MCF 10A (cell line): ENCODE measurements around the gene C1orf35. TPM values are rescaled to one million over a fixed set of nuclear protein-coding genes. Genes with fewer than 3 reads are reported as not detected.
A peak's percentile ranks its signal among the peaks of the same experiment; 100 is the strongest.
"Not testable (repeated sequence)": the region's sequence is repeated elsewhere in the genome, so short reads cannot be mapped to it uniquely, and the experiment has no call there.

ENCODE experiments used
- BruUV-seq: library from RNA; stranded (reverse); fragments of 400-500 nt; replicated peaks from 2 replicates; lab custom pipeline; 2021; lab: Mats Ljungman, UMichigan
- CTCF ChIA-PET: fragments of 300-600 bp; sonication (Branson Sonifier 250); formaldehyde crosslinking; extraction: SDS; loops from one replicate; lab custom pipeline; 2021; ENCODE audit warnings: antibody characterized with exemption, inconsistent platforms; lab: Yijun Ruan, JAX
- POLR2A ChIA-PET: fragments of 300-600, 350-650 bp; sonication (Branson Sonifier 250); formaldehyde crosslinking; extraction: SDS; loops from one replicate; lab custom pipeline; 2020; ENCODE audit warnings: antibody characterized with exemption, inconsistent platforms; lab: Yijun Ruan, JAX
- DNase-seq: peaks from one replicate; pipeline ENCODE4 v3.0.0-alpha.2; 2018; ENCODE audit not compliant: unreplicated experiment
- H3K27ac Mint-ChIP-seq: one replicate; pipeline ENCODE4 v1.8.0; 2022; ENCODE audit warnings: mild to moderate bottlenecking, low read depth, mixed read lengths; ENCODE audit not compliant: unreplicated experiment
- H3K27me3 Mint-ChIP-seq: one replicate; pipeline ENCODE4 v1.8.0; 2022; ENCODE audit warnings: mixed read lengths; ENCODE audit not compliant: insufficient read depth, unreplicated experiment
- H3K36me3 Mint-ChIP-seq: one replicate; pipeline ENCODE4 v1.8.0; 2022; ENCODE audit warnings: mild to moderate bottlenecking, moderate library complexity, mixed read lengths; ENCODE audit not compliant: insufficient read depth, unreplicated experiment
- H3K4me1 Mint-ChIP-seq: one replicate; pipeline ENCODE4 v1.8.0; 2022; ENCODE audit warnings: mixed read lengths; ENCODE audit not compliant: insufficient read depth, unreplicated experiment
- H3K4me3 Mint-ChIP-seq: one replicate; pipeline ENCODE4 v1.8.0; 2022; ENCODE audit warnings: mild to moderate bottlenecking, moderate library complexity, mixed read lengths; ENCODE audit not compliant: unreplicated experiment
- H3K9me3 Mint-ChIP-seq: one replicate; pipeline ENCODE4 v1.8.0; 2022; ENCODE audit warnings: mixed read lengths; ENCODE audit not compliant: unreplicated experiment
- CTCF ChIP-seq: fragments of 200-600 bp; IDR thresholded peaks from one replicate; pipeline ENCODE4 v1.8.0; 2022; ENCODE audit warnings: antibody characterized with exemption, mild to moderate bottlenecking; ENCODE audit not compliant: unreplicated experiment
- intact Hi-C: fragments of 100-400 bp; cut with micrococcal nuclease; formaldehyde crosslinking; loops from 2 replicates; pipeline ENCODE4 v1.14.1; 2022
- total RNA-seq: library from RNA; stranded (reverse); gene quantifications from 2 replicates; pipeline ENCODE4 v1.2.3, GENCODE V29; 2022

Gene C1orf35
- total RNA-seq, 1 experiment from 2014 or later, result 49.2 TPM

DNA sequence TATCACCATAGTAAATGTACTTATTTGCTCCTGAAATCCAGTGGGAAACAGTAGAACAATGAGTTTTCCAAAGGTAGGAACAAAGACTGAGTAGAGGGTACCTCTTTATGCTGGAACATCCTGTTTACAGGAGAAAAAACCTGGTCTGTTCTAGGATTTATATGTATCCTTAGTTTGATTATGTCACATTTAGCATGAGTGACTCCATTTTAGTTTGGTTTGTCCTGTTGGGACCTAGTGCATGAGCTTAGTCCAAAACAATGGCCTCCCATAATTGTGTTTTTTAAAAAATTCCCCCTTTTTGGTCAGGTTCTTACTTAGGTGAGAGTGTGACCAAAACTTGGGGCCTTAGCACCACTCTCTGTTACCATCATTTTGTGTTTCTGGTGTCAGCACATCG is 9.5 kb upstream of the C1orf35 start:
- intact Hi-C loops, result no loop called here
- no peak overlapping the region for H3K4me3 Mint-ChIP-seq

GRCh38 chr1:228112167-228112566 is 9.0 kb upstream of the C1orf35 start:
- H3K4me1 Mint-ChIP-seq, result peaks cover 8% of the 10 kb centered on the region
- intact Hi-C loops, result no loop called here
- no TSS peak for BruUV-seq
- H3K27ac Mint-ChIP-seq, result no peak overlapping the region
- ChIA-PET CTCF (interaction anchor here (0.6 to 3.9 kb wide), 6 partner anchors 19 to 1707 kb away, joined by 3 to 10 read pairs (median 4); no protein-coding TSS in a partner anchor), POLR2A (interaction anchor here (0.6 to 10.8 kb wide), 5 partner anchors 9 to 329 kb away, joined by 3 to 128 read pairs (median 4); partner anchors contain the start of gene ARF1)
- no peaks in the 10 kb centered on the region for H3K9me3 Mint-ChIP-seq
- H3K27me3 Mint-ChIP-seq, result no peaks in the 10 kb centered on the region
- H3K4me3 Mint-ChIP-seq, result no peak overlapping the region
- no peak for DNase-seq
- H3K36me3 Mint-ChIP-seq, result peaks cover under 1% of the 10 kb centered on the region
- TF ChIP-seq CTCF, result no peak

More for the DNA sequence above, 9.5 kb upstream of the C1orf35 start:
- no peak for DNase-seq
- Mint-ChIP-seq H3K36me3 (no peaks in the 10 kb centered on the region), H3K27ac (no peak overlapping the region), H3K4me1 (peaks cover 8% of the 10 kb centered on the region), H3K27me3 (no peaks in the 10 kb centered on the region), H3K9me3 (no peaks in the 10 kb centered on the region)
- BruUV-seq, result no TSS peak
- POLR2A ChIA-PET, result interaction anchor here (0.6 to 10.8 kb wide), 4 partner anchors 9 to 329 kb away, joined by 3 to 128 read pairs (median 44); partner anchors contain the start of gene ARF1
- no peak for TF ChIP-seq CTCF
- CTCF ChIA-PET, result interaction anchor here (0.6 to 3.9 kb wide), 4 partner anchors 18 to 1708 kb away, joined by 3 to 10 read pairs (median 7); no protein-coding TSS in a partner anchor

DNA sequence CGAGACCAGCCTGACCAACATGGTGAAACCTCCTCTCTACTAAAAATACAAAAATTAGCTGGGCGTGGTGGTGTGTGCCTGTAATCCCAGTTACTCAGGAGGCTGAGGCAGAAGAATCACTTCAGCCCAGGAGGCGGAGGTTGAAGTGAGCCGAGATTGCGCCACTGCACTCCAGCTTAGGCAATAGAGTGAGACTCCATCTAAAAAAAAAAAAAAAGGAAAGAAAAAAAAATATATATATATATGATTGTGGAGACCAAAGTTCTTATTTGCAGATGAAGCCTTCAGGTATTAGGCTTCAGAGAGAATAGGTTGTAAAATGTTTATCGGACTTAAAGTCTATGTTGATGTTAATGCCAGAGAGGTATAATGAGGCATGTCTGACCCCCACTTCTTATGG is 8.2 kb upstream of the C1orf35 start:
- BruUV-seq, H3K27ac Mint-ChIP-seq, H3K9me3 Mint-ChIP-seq, H3K27me3 Mint-ChIP-seq, H3K36me3 Mint-ChIP-seq, intact Hi-C loops, H3K4me1 Mint-ChIP-seq, H3K4me3 Mint-ChIP-seq, DNase-seq: not testable (repeated sequence)
- ChIA-PET CTCF (interaction anchor here (0.7 to 3.9 kb wide), 7 partner anchors 15 to 390 kb away, joined by 3 to 24 read pairs (median 7); partner anchors contain the start of gene IBA57), POLR2A (interaction anchor here (0.7 to 10.8 kb wide), 5 partner anchors 10 to 213 kb away, joined by 3 to 128 read pairs (median 42); partner anchors contain the start of genes ARF1, GUK1 and IBA57)

- Mint-ChIP-seq H3K4me3 (peak overlapping the region; percentile 95), H3K4me1 (peaks cover 8% of the 10 kb centered on the region), H3K27ac (no peak overlapping the region), H3K27me3 (no peaks in the 10 kb centered on the region), H3K9me3 (no peaks in the 10 kb centered on the region), H3K36me3 (peaks cover 15% of the 10 kb centered on the region)
- ChIA-PET CTCF (interaction anchor here (0.9 to 3.9 kb wide), 8 partner anchors 9 to 112 kb away, joined by 4 to 26 read pairs (median 8); partner anchors contain the start of gene IBA57), POLR2A (interaction anchor here (0.7 to 10.8 kb wide), 12 partner anchors 11 to 371 kb away, joined by 3 to 128 read pairs (median 20); partner anchors contain the start of genes ARF1, GUK1 and IBA57)
- intact Hi-C loops, result no loop called here
- TF ChIP-seq CTCF, result no peak
- no peak for DNase-seq
- BruUV-seq, result TSS peak; percentile 36
Observed at GRCh38 chr1:228110556-228110955, 7.4 kb upstream of the C1orf35 start.
